ENCODE data around the gene INSL4. TPM values are rescaled to one million over a fixed set of nuclear protein-coding genes. Genes with fewer than 3 reads are reported as not detected.

INSL4 gene
- total RNA-seq: not detected
- not detected for polyA plus RNA-seq

DNA sequence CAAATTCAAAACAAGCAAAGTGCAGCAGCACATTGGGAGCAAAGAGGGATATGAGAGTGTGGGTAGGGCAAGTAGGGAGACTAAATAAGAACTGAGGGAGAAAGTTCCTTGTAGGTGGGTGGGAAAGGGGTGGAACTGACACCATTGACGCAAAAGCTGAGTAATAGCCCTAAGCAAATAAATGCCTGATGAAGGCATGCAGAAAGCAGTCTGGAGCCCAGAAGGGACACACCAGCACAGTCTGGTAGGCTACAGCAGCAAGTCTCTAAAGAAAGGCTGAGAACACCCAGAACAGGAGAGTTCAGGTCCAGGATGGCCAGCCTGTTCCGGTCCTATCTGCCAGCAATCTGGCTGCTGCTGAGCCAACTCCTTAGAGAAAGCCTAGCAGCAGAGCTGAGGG lies at the start of gene INSL4:
INSL4 (plus strand) TSS at position 208 of the 400 bp plus-strand sequence; CDS start at position 313, 105 bp downstream.
- Mint-ChIP-seq H3K4me1 (no peaks in the 10 kb centered on the region), H3K9me3 (no peaks in the 10 kb centered on the region), H3K4me3 (no peak within 1 kb of the TSS), H3K27ac (peak within 1 kb of the TSS in 1 of 8 donors; percentile 43), H3K36me3 (no peaks in the 10 kb centered on the region), H3K27me3 (peaks cover 5 to 8% of the 10 kb centered on the region in 2 donors)
- Histone ChIP-seq H3K27ac (ENCODE audit: low read depth, low read length) (no peak within 1 kb of the TSS), H3K4me1 (ENCODE audit: insufficient read depth, low read length) (no peaks in the 10 kb centered on the region), H3K9me3 (ENCODE audit: low read length) (no peaks in the 10 kb centered on the region), H3K27me3 (ENCODE audit: insufficient read depth, low read length, poor library complexity, severe bottlenecking) (no peaks in the 10 kb centered on the region), H3K36me3 (ENCODE audit: insufficient read depth, low read length) (no peaks in the 10 kb centered on the region), H3K4me3 (ENCODE audit: low read length) (no peak within 1 kb of the TSS)
- POLR2A ChIA-PET: no interaction called here
- DNase-seq: no peak
- CTCF ChIA-PET: no interaction called here

DNA sequence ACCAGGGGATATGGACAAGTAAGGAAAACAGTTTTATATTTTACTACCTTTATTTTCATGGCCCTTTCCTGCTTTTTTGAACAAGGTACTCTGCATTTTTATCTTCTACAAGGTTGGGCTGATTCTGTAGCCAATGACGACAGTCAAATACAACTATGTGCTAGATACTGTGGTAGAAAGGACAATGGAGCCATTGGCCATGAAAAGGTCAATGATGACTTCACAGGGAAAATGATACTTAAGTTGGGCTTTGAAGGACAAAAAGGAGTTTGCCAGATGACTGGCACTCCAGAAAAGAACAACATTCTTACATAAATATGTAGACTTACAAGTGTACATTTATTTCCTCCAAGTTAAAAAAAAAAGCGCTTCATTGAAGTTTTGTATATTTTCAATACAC lies 46.4 kb upstream of the INSL4 start:
- Mint-ChIP-seq H3K9me3 (peaks cover 0 to 9% (median 3%) of the 10 kb centered on the region in 5 donors), H3K27me3 (no peaks in the 10 kb centered on the region), H3K4me3 (no peak overlapping the region), H3K36me3 (peaks cover 0 to 3% (median 3%) of the 10 kb centered on the region in 3 donors), H3K4me1 (peaks cover 8 to 13% (median 11%) of the 10 kb centered on the region in 3 donors), H3K27ac (no peak overlapping the region)
- Histone ChIP-seq H3K27ac (ENCODE audit: low read depth, low read length) (no peak overlapping the region), H3K9me3 (ENCODE audit: low read length) (no peaks in the 10 kb centered on the region), H3K4me1 (ENCODE audit: insufficient read depth, low read length) (peaks cover 7% of the 10 kb centered on the region), H3K4me3 (ENCODE audit: low read length) (no peak overlapping the region), H3K36me3 (ENCODE audit: insufficient read depth, low read length) (no peaks in the 10 kb centered on the region), H3K27me3 (ENCODE audit: insufficient read depth, low read length, poor library complexity, severe bottlenecking) (no peaks in the 10 kb centered on the region)
- CTCF ChIA-PET: interaction anchor here (2.2 to 5.4 kb wide), 5 partner anchors 241 to 415 kb away, joined by 15 to 72 read pairs (median 29); partner anchors contain the start of genes CD274 and PLGRKT
- POLR2A ChIA-PET: no interaction called here
- DNase-seq: no peak

GRCh38 chr9:5185220-5185840 lies 45.9 kb upstream of the INSL4 start, which contains the start of gene INSL6:
INSL6 (minus strand) TSS chr9:5185639; CDS start chr9:5185602, 37 bp downstream.
- no peak within 1 kb of the TSS for H3K27ac ChIP-seq (ENCODE audit: low read depth, low read length)
- ChIA-PET POLR2A (interaction anchor here (1.3 kb wide), 1 partner anchor 415 kb away, joined by 4 read pairs; no protein-coding TSS in a partner anchor), CTCF (interaction anchor here (0.9 to 5.4 kb wide), 14 partner anchors 9 to 443 kb away, joined by 3 to 72 read pairs (median 9); partner anchors contain the start of genes CD274, PLGRKT and RIC1)
- Mint-ChIP-seq H3K27ac (peak within 1 kb of the TSS in 1 of 8 donors; percentile 40), H3K4me1 (peaks cover 8 to 13% (median 11%) of the 10 kb centered on the region in 3 donors), H3K36me3 (peaks cover 0 to 3% (median 3%) of the 10 kb centered on the region in 3 donors), H3K4me3 (peak within 1 kb of the TSS in 2 of 7 donors; percentile 31 to 44), H3K27me3 (no peaks in the 10 kb centered on the region), H3K9me3 (peaks cover 0 to 5% (median 3%) of the 10 kb centered on the region in 5 donors)
- no peaks in the 10 kb centered on the region for H3K27me3 ChIP-seq (ENCODE audit: insufficient read depth, low read length, poor library complexity, severe bottlenecking)
- peaks cover 7% of the 10 kb centered on the region for H3K4me1 ChIP-seq (ENCODE audit: insufficient read depth, low read length)
- H3K36me3 ChIP-seq (ENCODE audit: insufficient read depth, low read length): no peaks in the 10 kb centered on the region
- DNase-seq: no peak
- H3K9me3 ChIP-seq (ENCODE audit: low read length): no peaks in the 10 kb centered on the region
- H3K4me3 ChIP-seq (ENCODE audit: low read length): no peak within 1 kb of the TSS

GRCh38 chr9:5186416-5187169 lies 44.6 kb upstream of the INSL4 start:
- ChIA-PET POLR2A (interaction anchor here (1.1 to 1.3 kb wide), 2 partner anchors 264 to 414 kb away, joined by 3 to 4 read pairs; partner anchors contain the start of gene CD274), CTCF (interaction anchor here (0.6 to 5.4 kb wide), 31 partner anchors 9 to 442 kb away, joined by 3 to 72 read pairs (median 4); partner anchors contain the start of genes CD274, PLGRKT and RIC1)
- peak; percentile 35 to 73 (median 64) for DNase-seq
- peak overlapping the region in 2 of 7 donors; percentile 31 to 44 for H3K4me3 Mint-ChIP-seq
- peak overlapping the region in 1 of 8 donors; percentile 40 for H3K27ac Mint-ChIP-seq
- H3K4me1 Mint-ChIP-seq: peaks cover 8 to 13% (median 11%) of the 10 kb centered on the region in 3 donors
- Histone ChIP-seq H3K27me3 (ENCODE audit: insufficient read depth, low read length, poor library complexity, severe bottlenecking) (no peaks in the 10 kb centered on the region), H3K9me3 (ENCODE audit: low read length) (no peaks in the 10 kb centered on the region), H3K4me3 (ENCODE audit: low read length) (no peak overlapping the region), H3K36me3 (ENCODE audit: insufficient read depth, low read length) (no peaks in the 10 kb centered on the region), H3K4me1 (ENCODE audit: insufficient read depth, low read length) (peaks cover 7% of the 10 kb centered on the region), H3K27ac (ENCODE audit: low read depth, low read length) (no peak overlapping the region)
- no peaks in the 10 kb centered on the region for H3K36me3 Mint-ChIP-seq
- no peaks in the 10 kb centered on the region for H3K27me3 Mint-ChIP-seq
- H3K9me3 Mint-ChIP-seq: no peaks in the 10 kb centered on the region

DNA sequence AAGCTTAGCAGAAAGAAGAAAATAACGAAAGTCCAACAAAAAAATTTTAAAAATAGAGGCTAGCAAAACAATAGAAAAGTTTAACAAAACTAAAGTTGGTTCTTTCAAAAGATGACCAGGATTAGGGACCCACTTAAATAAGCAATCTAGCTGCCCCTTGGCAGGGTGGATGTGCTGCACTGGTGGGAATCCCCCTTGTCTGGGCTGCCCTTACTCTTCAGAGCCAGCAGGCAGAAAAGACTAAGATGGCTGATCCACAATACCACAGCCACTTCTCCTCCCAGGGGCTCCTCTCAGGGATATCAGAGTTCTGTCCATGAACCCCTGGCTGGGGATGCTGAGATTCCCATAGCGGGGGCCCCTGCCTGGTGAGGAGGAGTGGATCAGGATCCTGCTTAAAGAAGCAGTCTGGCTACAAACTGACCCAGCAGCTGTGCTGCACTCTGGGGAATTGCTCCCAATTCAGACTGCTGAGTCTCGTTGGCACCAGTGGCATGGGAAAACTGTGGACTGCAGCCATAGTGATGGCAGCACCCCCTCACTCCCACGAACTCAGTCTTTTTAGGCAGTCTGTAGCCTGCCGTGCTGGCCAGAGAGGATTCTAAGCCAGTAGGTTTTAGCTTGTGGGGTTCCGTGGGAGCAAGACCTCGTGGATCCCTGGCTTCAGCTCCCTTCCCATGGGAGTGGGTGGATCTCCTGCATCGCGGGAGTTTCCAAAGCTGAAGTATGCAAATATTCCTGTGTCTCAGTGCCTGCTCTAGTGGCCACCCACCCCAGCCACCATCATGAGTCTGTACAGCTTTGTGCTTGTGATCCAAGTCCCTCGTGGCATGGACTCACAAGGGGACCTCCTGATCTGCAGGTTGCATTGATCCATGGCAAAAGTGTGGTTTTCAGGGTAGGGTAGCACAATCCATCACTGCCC lies 42.9 kb upstream of the INSL4 start:
- Histone ChIP-seq H3K27ac (ENCODE audit: low read depth, low read length) (no peak overlapping the region), H3K4me3 (ENCODE audit: low read length) (no peak overlapping the region), H3K9me3 (ENCODE audit: low read length) (no peaks in the 10 kb centered on the region), H3K36me3 (ENCODE audit: insufficient read depth, low read length) (no peaks in the 10 kb centered on the region), H3K27me3 (ENCODE audit: insufficient read depth, low read length, poor library complexity, severe bottlenecking) (no peaks in the 10 kb centered on the region), H3K4me1 (ENCODE audit: insufficient read depth, low read length) (peaks cover 7% of the 10 kb centered on the region)
- Mint-ChIP-seq H3K27me3 (no peaks in the 10 kb centered on the region), H3K4me3 (no peak overlapping the region), H3K9me3 (no peaks in the 10 kb centered on the region), H3K36me3 (no peaks in the 10 kb centered on the region), H3K27ac (no peak overlapping the region), H3K4me1 (peaks cover 8 to 13% (median 11%) of the 10 kb centered on the region in 3 donors)
- POLR2A ChIA-PET: interaction anchor here (0.7 kb wide), 1 partner anchor 266 kb away, joined by 3 read pairs; no protein-coding TSS in a partner anchor
- no peak for DNase-seq
- CTCF ChIA-PET: interaction anchor here (1.4 to 5.4 kb wide), 8 partner anchors 7 to 412 kb away, joined by 3 to 72 read pairs (median 7); no protein-coding TSS in a partner anchor

GRCh38 chr9:5191985-5192384 lies 39.2 kb upstream of the INSL4 start:
- H3K27ac ChIP-seq (ENCODE audit: low read depth, low read length): no peak overlapping the region
- H3K4me1 ChIP-seq (ENCODE audit: insufficient read depth, low read length): no peaks in the 10 kb centered on the region
- no peak overlapping the region for H3K4me3 ChIP-seq (ENCODE audit: low read length)
- Mint-ChIP-seq H3K36me3 (no peaks in the 10 kb centered on the region), H3K4me3 (no peak overlapping the region), H3K9me3 (no peaks in the 10 kb centered on the region), H3K27ac (no peak overlapping the region), H3K27me3 (no peaks in the 10 kb centered on the region), H3K4me1 (peaks cover 1 to 4% (median 3%) of the 10 kb centered on the region in 3 donors)
- ChIA-PET CTCF (no interaction called here), POLR2A (no interaction called here)
- H3K36me3 ChIP-seq (ENCODE audit: insufficient read depth, low read length): no peaks in the 10 kb centered on the region
- no peak for DNase-seq
- no peaks in the 10 kb centered on the region for H3K9me3 ChIP-seq (ENCODE audit: low read length)
- no peaks in the 10 kb centered on the region for H3K27me3 ChIP-seq (ENCODE audit: insufficient read depth, low read length, poor library complexity, severe bottlenecking)

GRCh38 chr9:5193345-5193744 lies 37.9 kb upstream of the INSL4 start:
- Mint-ChIP-seq H3K27ac (no peak overlapping the region), H3K27me3 (peaks cover 4% of the 10 kb centered on the region in 2 donors), H3K9me3 (peaks cover 0 to 4% (median 0%) of the 10 kb centered on the region in 5 donors), H3K36me3 (peaks cover 0 to 3% (median 0%) of the 10 kb centered on the region in 3 donors), H3K4me3 (no peak overlapping the region), H3K4me1 (no peaks in the 10 kb centered on the region)
- Histone ChIP-seq H3K4me1 (ENCODE audit: insufficient read depth, low read length) (no peaks in the 10 kb centered on the region), H3K36me3 (ENCODE audit: insufficient read depth, low read length) (no peaks in the 10 kb centered on the region), H3K9me3 (ENCODE audit: low read length) (no peaks in the 10 kb centered on the region), H3K4me3 (ENCODE audit: low read length) (no peak overlapping the region), H3K27ac (ENCODE audit: low read depth, low read length) (no peak overlapping the region), H3K27me3 (ENCODE audit: insufficient read depth, low read length, poor library complexity, severe bottlenecking) (no peaks in the 10 kb centered on the region)
- POLR2A ChIA-PET: no interaction called here
- CTCF ChIA-PET: no interaction called here
- no peak for DNase-seq
